HCT116 (cell line): Measurements from ENCODE around the gene GALNT6. TPM values are rescaled to one million over a fixed set of nuclear protein-coding genes. Genes with fewer than 3 reads are reported as not detected.

Experiments used
- ATAC-seq: fragments of 200-7000 bp; cut with Tn5 transposase; 2 replicates; pipeline ENCODE4 v1.9.1; 2020; ENCODE audit warnings: mild to moderate bottlenecking, moderate library complexity
- BruUV-seq: library from RNA; stranded (reverse); fragments of 400-500 nt; replicated peaks from 2 replicates; lab custom pipeline; 2021; lab: Mats Ljungman, UMichigan
- CTCF ChIA-PET: fragments of 300-600 bp; sonication (Branson Sonifier 250); formaldehyde crosslinking; loops from one replicate; lab custom pipeline; 2021; ENCODE audit warnings: antibody characterized with exemption; lab: Charles Lee
- POLR2A ChIA-PET: fragments of 300-600, 350-600 bp; sonication (Branson Sonifier 250); formaldehyde crosslinking; loops from one replicate; lab custom pipeline; 2021; ENCODE audit warnings: antibody characterized with exemption; lab: Charles Lee
- RAD21 ChIA-PET, 2 experiments: fragments of 300-600 bp; sonication (Branson Sonifier 250); formaldehyde crosslinking; loops; one replicate each; lab custom pipeline; 2023; ENCODE audit warnings: low total read pairs in 2 of 2; ENCODE audit not compliant: uncharacterized antibody in 2 of 2, unreplicated experiment in 2 of 2, low non-redundant PET in 1 of 2; lab: Charles Lee
- DNase-seq: peaks from one replicate; pipeline ENCODE4 v3.0.0-alpha.2; 2010; ENCODE audit warnings: low read depth, low spot score
- H2AFZ ChIP-seq: fragments of 200-600 bp; shearing (Covaris generic), sonication (generic); 2 replicates; pipeline ENCODE4 v1.6.1; 2017; ENCODE audit warnings: low read depth, mixed run types, mixed read lengths, antibody characterized with exemption, low read length; ENCODE audit not compliant: poor library complexity, severe bottlenecking
- H3K27ac ChIP-seq: 2 replicates; pipeline ENCODE4 v1.5.1; 2012; ENCODE audit warnings: low read depth, low read length
- H3K27me3 ChIP-seq: fragments of 200-600 bp; sonication (generic); 2 replicates; pipeline ENCODE4 v1.6.1; 2016; ENCODE audit warnings: mixed run types, low read length, mixed read lengths; ENCODE audit not compliant: insufficient read depth
- H3K36me3 ChIP-seq, 2 experiments: fragments of 200-500 bp in 1 of 2; fragments of 200-600 bp in 1 of 2; sonication (Bioruptor generic) in 1 of 2; sonication (generic) in 1 of 2; 2 replicates each; pipeline versions ENCODE4 v1.5.1 to v1.6.1; 2014 to 2016; ENCODE audit warnings: low read length in 2 of 2, inconsistent platforms in 1 of 2, mixed read lengths in 1 of 2, mixed run types in 1 of 2; ENCODE audit not compliant: insufficient read depth in 2 of 2, control insufficient read depth in 1 of 2
- H3K4me1 ChIP-seq, 2 experiments: fragments of 200-600 bp in 1 of 2; sonication (generic) in 1 of 2; 2 replicates each; pipeline versions ENCODE4 v1.5.1 to v1.6.1; 2012 to 2017; ENCODE audit warnings: low read length in 2 of 2, inconsistent platforms in 1 of 2, mild to moderate bottlenecking in 1 of 2, mixed read lengths in 1 of 2, mixed run types in 1 of 2, moderate library complexity in 1 of 2; ENCODE audit not compliant: insufficient read depth in 2 of 2, control insufficient read depth in 1 of 2
- H3K4me2 ChIP-seq: fragments of 200-600 bp; sonication (generic); 2 replicates; pipeline ENCODE4 v1.6.1; 2017; ENCODE audit warnings: mixed run types, low read length, mixed read lengths
- H3K4me3 ChIP-seq, 2 experiments: fragments of 200-600 bp in 1 of 2; sonication (generic) in 1 of 2; replicated peaks in 1 of 2; 2 replicates each; pipeline ENCODE4 v1.5.1; 2011 to 2016; ENCODE audit warnings: low read length in 2 of 2, control low read depth in 1 of 2, low read depth in 1 of 2, mild to moderate bottlenecking in 1 of 2, mixed read lengths in 1 of 2, mixed run types in 1 of 2
- H3K79me2 ChIP-seq: fragments of 200-600 bp; sonication (generic); 2 replicates; pipeline ENCODE4 v1.6.1; 2017; ENCODE audit warnings: mild to moderate bottlenecking, mixed run types, low read length, moderate library complexity, mixed read lengths; ENCODE audit not compliant: insufficient read depth
- H3K9ac ChIP-seq: fragments of 200-600 bp; sonication (generic); 2 replicates; pipeline ENCODE4 v1.6.1; 2016; ENCODE audit warnings: low read length, mixed read lengths
- H3K9me2 ChIP-seq: fragments of 200-600 bp; sonication (generic), shearing (Covaris generic); 2 replicates; pipeline ENCODE4 v1.6.1; 2017; ENCODE audit warnings: mixed run types, mild to moderate bottlenecking, moderate library complexity; ENCODE audit not compliant: insufficient read depth
- H3K9me3 ChIP-seq, 2 experiments: fragments of 200-500 bp in 1 of 2; fragments of 200-600 bp in 1 of 2; sonication (Bioruptor generic) in 1 of 2; sonication (generic) in 1 of 2; 2 replicates each; pipeline ENCODE4 v1.6.1; 2014 to 2017; ENCODE audit warnings: low read length in 2 of 2, mixed read lengths in 2 of 2, inconsistent platforms in 1 of 2, low read depth in 1 of 2, mild to moderate bottlenecking in 1 of 2, mixed run types in 1 of 2, moderate library complexity in 1 of 2; ENCODE audit not compliant: control insufficient read depth in 1 of 2, insufficient read depth in 1 of 2
- H4K20me1 ChIP-seq: fragments of 200-600 bp; sonication (generic), shearing (Covaris generic); 2 replicates; pipeline ENCODE4 v1.6.1; 2017; ENCODE audit warnings: mixed run types, mild to moderate bottlenecking, moderate library complexity; ENCODE audit not compliant: insufficient read depth
- CEBPB ChIP-seq: IDR thresholded peaks from 2 replicates; pipeline ENCODE4 v1.6.1; 2012; ENCODE audit warnings: low read depth
- ELF1 ChIP-seq: IDR thresholded peaks from 2 replicates; pipeline ENCODE4 v1.6.1; 2012; ENCODE audit warnings: low read depth, borderline replicate concordance
- EZH2 ChIP-seq: fragments of 200-600 bp; sonication (generic); IDR thresholded peaks from 2 replicates; pipeline ENCODE4 v1.6.1; 2017; ENCODE audit warnings: antibody characterized with exemption, mixed run types
- EZH2phosphoT487 ChIP-seq: fragments of 200-600 bp; IDR thresholded peaks from 2 replicates; pipeline ENCODE4 v1.6.1; 2018; ENCODE audit warnings: antibody characterized with exemption, borderline replicate concordance
- FOSL1 ChIP-seq: IDR thresholded peaks from 2 replicates; pipeline ENCODE4 v1.6.1; 2012; ENCODE audit warnings: low read depth
- JUND ChIP-seq: IDR thresholded peaks from 2 replicates; pipeline ENCODE4 v1.6.1; 2012
- POLR2A ChIP-seq: IDR thresholded peaks from 2 replicates; pipeline ENCODE4 v1.7.0; 2011; ENCODE audit warnings: borderline replicate concordance; ENCODE audit not compliant: insufficient read depth, insufficient read length; ENCODE audit errors: extremely low read depth
- POLR2AphosphoS5 ChIP-seq: IDR thresholded peaks from 2 replicates; pipeline ENCODE4 v1.6.1; 2011; ENCODE audit warnings: mild to moderate bottlenecking, low read depth, low read length, moderate library complexity
- ZNF274 ChIP-seq: fragments of 200-500 bp; sonication (Bioruptor generic); IDR thresholded peaks from 2 replicates; pipeline ENCODE4 v1.6.1; 2014; ENCODE audit warnings: mild to moderate bottlenecking, low read depth, low read length, inconsistent platforms
- intact Hi-C: fragments of 100-400 bp; cut with micrococcal nuclease; formaldehyde crosslinking; loops from 2 replicates; pipeline ENCODE4 v1.10.0; 2022
- total RNA-seq: library from RNA; stranded (reverse); gene quantifications from one replicate; pipeline ENCODE4 v1.2.1, GENCODE V29; 2021; ENCODE audit not compliant: unreplicated experiment
- TF ChIP-seq, protein P1 (sequence below), 3 experiments: fragments of 200-600 bp in 1 of 3; sonication (generic) in 1 of 3; IDR thresholded peaks in 2 of 3; conservative IDR thresholded peaks in 1 of 3; 2 replicates each; pipeline ENCODE4 v1.5.1; 2012 to 2017; ENCODE audit warnings: low read depth in 2 of 3, low read length in 2 of 3, antibody characterized with exemption in 1 of 3, borderline replicate concordance in 1 of 3, control low read depth in 1 of 3, mild to moderate bottlenecking in 1 of 3, mixed read lengths in 1 of 3, mixed run types in 1 of 3, moderate library complexity in 1 of 3; ENCODE audit not compliant: insufficient read depth in 1 of 3
- TF ChIP-seq, protein P2 (sequence below): IDR thresholded peaks from 2 replicates; pipeline ENCODE4 v1.6.1; 2012
- TF ChIP-seq, protein P3 (sequence below): IDR thresholded peaks from 2 replicates; pipeline ENCODE4 v1.6.1; 2011; ENCODE audit warnings: mild to moderate bottlenecking, low read length, moderate library complexity; ENCODE audit not compliant: insufficient replicate concordance; ENCODE audit errors: extremely low read depth

The GALNT6 gene
- total RNA-seq, 1 experiment from 2014 or later: 16.4 TPM

DNA sequence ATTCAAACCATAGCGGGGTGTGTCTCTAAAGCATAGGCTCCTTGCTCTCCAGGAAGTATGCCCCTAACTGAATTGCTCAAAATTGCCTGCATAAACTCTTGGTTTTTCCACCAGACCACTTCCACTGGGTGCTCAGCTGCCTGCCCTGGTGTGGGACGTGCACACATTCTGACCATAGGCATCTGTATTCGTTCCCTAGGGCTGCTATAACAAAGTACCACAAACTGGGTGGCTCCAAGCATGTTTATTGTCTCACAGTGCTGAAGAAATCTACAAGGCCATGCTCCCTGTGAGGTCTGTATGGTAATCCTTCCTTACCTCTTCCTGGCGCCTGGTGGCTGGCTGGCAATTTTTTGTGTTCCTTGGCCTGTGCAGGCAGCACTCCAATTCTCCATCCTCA is 16.4 kb upstream of the GALNT6 start:
- H2AFZ ChIP-seq: no peak overlapping the region
- H3K27ac ChIP-seq: no peak overlapping the region
- no peaks in the 10 kb centered on the region for H3K9me2 ChIP-seq
- no peak for ATAC-seq
- H3K4me2 ChIP-seq: no peak overlapping the region
- ChIA-PET RAD21 (no interaction called here), CTCF (no interaction called here), POLR2A (no interaction called here)
- no peaks in the 10 kb centered on the region for H4K20me1 ChIP-seq
- no peak overlapping the region for H3K4me3 ChIP-seq
- no peak for DNase-seq
- H3K27me3 ChIP-seq: no peaks in the 10 kb centered on the region; the same call in 1 of the 2 replicates
- no peaks in the 10 kb centered on the region for H3K36me3 ChIP-seq
- no peaks in the 10 kb centered on the region for H3K79me2 ChIP-seq
- H3K9ac ChIP-seq: no peak overlapping the region
- TF ChIP-seq JUND: no peak
- TF ChIP-seq, protein P1, sequence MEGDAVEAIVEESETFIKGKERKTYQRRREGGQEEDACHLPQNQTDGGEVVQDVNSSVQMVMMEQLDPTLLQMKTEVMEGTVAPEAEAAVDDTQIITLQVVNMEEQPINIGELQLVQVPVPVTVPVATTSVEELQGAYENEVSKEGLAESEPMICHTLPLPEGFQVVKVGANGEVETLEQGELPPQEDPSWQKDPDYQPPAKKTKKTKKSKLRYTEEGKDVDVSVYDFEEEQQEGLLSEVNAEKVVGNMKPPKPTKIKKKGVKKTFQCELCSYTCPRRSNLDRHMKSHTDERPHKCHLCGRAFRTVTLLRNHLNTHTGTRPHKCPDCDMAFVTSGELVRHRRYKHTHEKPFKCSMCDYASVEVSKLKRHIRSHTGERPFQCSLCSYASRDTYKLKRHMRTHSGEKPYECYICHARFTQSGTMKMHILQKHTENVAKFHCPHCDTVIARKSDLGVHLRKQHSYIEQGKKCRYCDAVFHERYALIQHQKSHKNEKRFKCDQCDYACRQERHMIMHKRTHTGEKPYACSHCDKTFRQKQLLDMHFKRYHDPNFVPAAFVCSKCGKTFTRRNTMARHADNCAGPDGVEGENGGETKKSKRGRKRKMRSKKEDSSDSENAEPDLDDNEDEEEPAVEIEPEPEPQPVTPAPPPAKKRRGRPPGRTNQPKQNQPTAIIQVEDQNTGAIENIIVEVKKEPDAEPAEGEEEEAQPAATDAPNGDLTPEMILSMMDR (IDR thresholded peaks at IDR 0.05 in 2 of 3, conservative IDR thresholded peaks at IDR 0.05 in 1 of 3; ENCODE audit: borderline replicate concordance in 1 of 3, insufficient read depth in 1 of 3, low read depth in 2 of 3, low read length in 2 of 3): no peak
- H3K4me1 ChIP-seq: no peaks in the 10 kb centered on the region
- intact Hi-C loops: no loop called here
- no TSS peak for BruUV-seq
- H3K9me3 ChIP-seq: no peaks in the 10 kb centered on the region

DNA sequence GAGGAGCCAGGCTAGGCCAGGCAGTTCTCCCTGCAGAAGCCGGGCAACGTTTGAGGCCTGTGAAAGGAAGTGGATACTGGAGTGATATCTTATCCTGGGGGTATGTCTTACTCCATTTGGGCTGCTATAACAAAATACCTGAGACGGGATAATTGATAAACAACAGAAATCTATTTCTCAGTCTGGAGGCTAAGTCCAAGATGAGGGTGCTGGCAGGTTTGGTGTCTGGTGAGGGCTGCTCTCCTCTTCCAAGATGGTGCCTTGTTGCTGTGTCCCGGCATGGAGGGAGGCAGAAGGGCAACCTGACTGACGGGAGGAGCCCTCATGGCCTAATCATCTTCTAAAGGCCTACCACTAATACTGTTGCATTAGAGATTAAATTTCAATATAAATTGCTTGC is 15.7 kb upstream of the GALNT6 start:
- no peak overlapping the region for H3K9ac ChIP-seq
- no TSS peak for BruUV-seq
- H3K4me2 ChIP-seq: no peak overlapping the region
- TF ChIP-seq ELF1: no peak
- TF ChIP-seq ZNF274: no peak
- no peak for TF ChIP-seq FOSL1
- no peak for TF ChIP-seq JUND
- TF ChIP-seq POLR2AphosphoS5: no peak
- TF ChIP-seq, protein P2, sequence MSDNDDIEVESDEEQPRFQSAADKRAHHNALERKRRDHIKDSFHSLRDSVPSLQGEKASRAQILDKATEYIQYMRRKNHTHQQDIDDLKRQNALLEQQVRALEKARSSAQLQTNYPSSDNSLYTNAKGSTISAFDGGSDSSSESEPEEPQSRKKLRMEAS: no peak
- TF ChIP-seq CEBPB: no peak
- TF ChIP-seq EZH2: no peak
- TF ChIP-seq EZH2phosphoT487: no peak
- TF ChIP-seq POLR2A: no peak
- TF ChIP-seq, protein P3, sequence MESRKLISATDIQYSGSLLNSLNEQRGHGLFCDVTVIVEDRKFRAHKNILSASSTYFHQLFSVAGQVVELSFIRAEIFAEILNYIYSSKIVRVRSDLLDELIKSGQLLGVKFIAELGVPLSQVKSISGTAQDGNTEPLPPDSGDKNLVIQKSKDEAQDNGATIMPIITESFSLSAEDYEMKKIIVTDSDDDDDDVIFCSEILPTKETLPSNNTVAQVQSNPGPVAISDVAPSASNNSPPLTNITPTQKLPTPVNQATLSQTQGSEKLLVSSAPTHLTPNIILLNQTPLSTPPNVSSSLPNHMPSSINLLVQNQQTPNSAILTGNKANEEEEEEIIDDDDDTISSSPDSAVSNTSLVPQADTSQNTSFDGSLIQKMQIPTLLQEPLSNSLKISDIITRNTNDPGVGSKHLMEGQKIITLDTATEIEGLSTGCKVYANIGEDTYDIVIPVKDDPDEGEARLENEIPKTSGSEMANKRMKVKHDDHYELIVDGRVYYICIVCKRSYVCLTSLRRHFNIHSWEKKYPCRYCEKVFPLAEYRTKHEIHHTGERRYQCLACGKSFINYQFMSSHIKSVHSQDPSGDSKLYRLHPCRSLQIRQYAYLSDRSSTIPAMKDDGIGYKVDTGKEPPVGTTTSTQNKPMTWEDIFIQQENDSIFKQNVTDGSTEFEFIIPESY: no peak
- no peak overlapping the region for H3K4me3 ChIP-seq
- H3K79me2 ChIP-seq: no peaks in the 10 kb centered on the region
- H3K27ac ChIP-seq: no peak overlapping the region
- CTCF ChIA-PET: no interaction called here
- no peaks in the 10 kb centered on the region for H3K9me3 ChIP-seq
- no peaks in the 10 kb centered on the region for H3K36me3 ChIP-seq
- POLR2A ChIA-PET: no interaction called here
- DNase-seq (no peak), ATAC-seq (no peak)
- H3K4me1 ChIP-seq: no peaks in the 10 kb centered on the region
- intact Hi-C loops: no loop called here
- RAD21 ChIA-PET: no interaction called here
- no peaks in the 10 kb centered on the region for H3K9me2 ChIP-seq
- no peaks in the 10 kb centered on the region; the same call in 1 of the 2 replicates for H3K27me3 ChIP-seq
- H4K20me1 ChIP-seq: no peaks in the 10 kb centered on the region
- H2AFZ ChIP-seq: no peak overlapping the region
